GM12873 (cell line): ENCODE measurements around the gene KRTAP1-3.
"Not testable (repeated sequence)": the region's sequence is repeated elsewhere in the genome, so short reads cannot be mapped to it uniquely, and the experiment has no call there.

ENCODE experiments used
- CTCF ChIP-seq: IDR thresholded peaks from 2 replicates; pipeline ENCODE4 v1.5.1; 2012; ENCODE audit warnings: low read depth, mild to moderate bottlenecking, moderate library complexity, low read length, control low read depth; ENCODE audit not compliant: insufficient read depth; ENCODE audit errors: missing control alignments

The KRTAP1-3 gene

DNA sequence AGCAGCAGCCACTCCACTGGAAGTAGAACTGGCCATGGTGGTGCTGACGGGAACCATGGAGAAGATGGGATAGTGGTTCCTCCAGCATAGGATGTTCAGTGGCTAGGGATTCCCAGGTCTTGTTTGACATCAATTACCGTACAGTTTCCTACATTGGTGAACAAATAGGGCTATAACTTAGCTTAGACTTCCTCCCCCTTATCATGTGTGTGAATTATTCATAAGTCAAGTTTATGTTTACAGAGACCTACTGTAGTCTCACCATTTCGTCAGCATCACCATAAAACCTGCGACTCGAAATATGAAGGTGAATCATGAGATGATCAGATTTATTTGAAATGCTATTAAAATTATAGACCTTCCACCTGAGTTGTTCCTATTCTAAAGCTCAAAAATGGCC, 24.1 kb upstream of the KRTAP1-3 start:
- TF ChIP-seq CTCF, result no peak

GRCh38 chr17:41057547-41057946, 22.9 kb upstream of the KRTAP1-3 start:
- no peak for TF ChIP-seq CTCF

DNA sequence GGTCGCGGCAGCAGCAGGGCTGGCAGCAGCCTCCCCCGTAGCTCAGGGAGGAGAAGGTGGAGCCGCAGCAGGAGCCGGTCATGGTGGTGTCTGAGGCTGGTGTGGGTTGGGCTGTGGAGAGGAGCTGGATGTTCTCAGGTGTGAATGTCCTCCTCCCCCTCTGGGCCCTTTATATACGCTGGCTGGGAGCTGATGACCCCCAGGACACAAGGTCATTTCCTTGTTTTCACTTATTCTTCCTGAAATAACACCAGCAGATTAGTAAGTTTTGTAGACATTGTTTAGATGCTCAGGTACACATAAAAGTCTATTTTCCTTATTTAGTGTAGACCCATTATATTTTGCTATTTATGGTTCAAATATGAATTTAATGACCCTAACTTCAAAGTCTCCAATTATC, 20.5 kb upstream of the KRTAP1-3 start, which contains the start of gene KRTAP2-2:
KRTAP2-2 (minus strand) TSS at position 101 of the 400 bp plus-strand sequence; CDS start at position 82, 19 bp downstream.
- TF ChIP-seq CTCF, result not testable (repeated sequence)

DNA sequence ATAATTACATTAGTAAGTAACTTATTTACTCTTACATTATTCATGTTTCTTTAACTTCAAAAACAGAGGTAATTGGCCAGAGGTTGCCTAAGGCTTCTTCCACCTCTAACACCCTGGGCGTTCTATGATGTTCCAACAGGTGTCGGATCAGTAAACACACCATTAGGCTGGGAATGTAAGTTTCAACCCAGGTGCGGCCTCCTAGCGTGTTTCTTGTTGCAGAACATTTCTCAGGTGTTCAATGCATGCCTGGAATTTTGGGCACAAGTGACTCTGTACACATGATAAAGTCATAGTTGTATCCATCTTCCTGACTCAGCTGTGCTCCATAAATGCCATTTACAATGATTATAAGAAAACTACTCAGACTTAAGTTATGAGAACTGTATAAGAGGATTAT, 19.4 kb upstream of the KRTAP1-3 start:
- no peak for TF ChIP-seq CTCF

DNA sequence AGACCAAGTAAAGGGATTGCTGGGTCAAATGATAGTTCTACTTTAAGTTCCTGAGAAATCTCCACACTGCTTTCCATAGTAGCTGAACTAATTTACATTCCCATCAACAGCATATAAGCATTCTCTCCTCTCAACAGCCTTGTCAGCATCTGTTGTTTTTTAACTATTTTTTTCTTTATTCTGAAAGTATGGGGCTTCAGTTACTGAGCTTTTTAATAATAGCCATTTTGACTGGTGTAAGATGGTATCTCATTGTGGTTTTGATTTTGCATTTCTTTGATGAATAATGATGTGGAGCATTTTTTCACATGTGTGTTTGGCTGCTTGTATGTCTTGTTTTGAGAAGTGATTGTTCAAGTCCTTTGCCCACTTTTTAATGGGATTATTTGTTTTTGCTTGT, 17.9 kb upstream of the KRTAP1-3 start:
- no peak for TF ChIP-seq CTCF

DNA sequence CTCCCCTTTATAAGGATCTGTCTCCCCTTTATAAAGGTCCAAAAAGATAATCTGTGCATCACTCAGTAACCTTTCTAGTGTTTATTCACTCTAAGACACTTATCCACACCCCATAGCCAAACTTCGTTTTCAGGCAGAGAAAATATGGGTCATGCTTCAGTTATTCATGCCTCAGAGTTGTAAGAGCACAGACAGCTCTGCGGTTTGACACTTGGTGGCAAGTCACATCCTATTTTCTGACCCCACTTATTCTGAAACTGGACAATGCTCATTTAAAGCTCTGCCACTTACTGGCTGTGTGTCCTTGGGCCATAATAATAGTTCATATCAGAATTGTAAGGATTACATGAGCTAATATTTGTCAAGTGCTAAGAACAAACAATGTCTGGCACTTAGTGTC, 14.4 kb upstream of the KRTAP1-3 start:
- TF ChIP-seq CTCF, result no peak

DNA sequence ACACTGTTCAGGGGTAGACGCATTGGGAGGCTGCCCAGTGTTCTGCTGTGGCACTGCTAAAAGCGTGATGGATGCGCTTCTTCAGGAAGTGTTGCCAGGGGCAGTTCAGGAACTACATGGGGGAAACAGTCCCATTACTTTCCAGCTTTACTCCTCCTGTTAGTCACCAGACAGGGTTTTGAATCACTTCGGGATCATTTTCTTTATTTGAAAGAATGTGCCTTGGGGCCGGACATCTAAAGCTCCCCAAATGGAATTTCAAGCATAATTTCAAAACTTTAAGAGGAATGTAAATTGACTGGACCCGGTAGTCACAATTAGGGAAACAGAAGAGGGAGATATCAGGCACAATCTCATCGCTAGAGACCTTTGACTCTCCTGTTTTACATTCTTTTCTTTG, 13.8 kb upstream of the KRTAP1-3 start:
- no peak for TF ChIP-seq CTCF
